PC-3 (cell line): ENCODE measurements around the gene TM9SF4. TPM values are rescaled to one million over a fixed set of nuclear protein-coding genes. Genes with fewer than 3 reads are reported as not detected.
"Not testable (repeated sequence)": the region's sequence is repeated elsewhere in the genome, so short reads cannot be mapped to it uniquely, and the experiment has no call there.

Experiments used
- ATAC-seq: fragments of 200-7000 bp; cut with Tn5 transposase; 2 replicates; pipeline ENCODE4 v1.9.1; 2020; ENCODE audit warnings: mild to moderate bottlenecking, moderate library complexity
- BruUV-seq: library from RNA; stranded (reverse); fragments of 400-500 nt; replicated peaks from 2 replicates; lab custom pipeline; 2021; lab: Mats Ljungman, UMichigan
- CTCF ChIA-PET: fragments of 300-600 bp; sonication (Branson Sonifier 250); formaldehyde crosslinking; loops from one replicate; lab custom pipeline; 2022; ENCODE audit warnings: antibody characterized with exemption; lab: Charles Lee
- POLR2A ChIA-PET: fragments of 300-600 bp; sonication (Branson Sonifier 250); formaldehyde crosslinking; loops from one replicate; lab custom pipeline; 2022; ENCODE audit warnings: antibody characterized with exemption; ENCODE audit not compliant: unreplicated experiment; lab: Charles Lee
- DNase-seq: peaks from one replicate; pipeline ENCODE4 v3.0.0-alpha.2; 2015
- H2AFZ ChIP-seq: fragments of 300-600 bp; sonication (generic); 2 replicates; pipeline ENCODE4 v1.6.0; 2016; ENCODE audit warnings: antibody characterized with exemption, low read length
- H3F3A ChIP-seq: fragments of 300-600 bp; sonication (generic); one replicate; pipeline ENCODE4 v1.6.0; 2017; ENCODE audit warnings: antibody characterized with exemption, low read length, control low read depth, mild to moderate bottlenecking; ENCODE audit not compliant: unreplicated experiment
- H3K27ac ChIP-seq: fragments of 300-600 bp; sonication (generic); 2 replicates; pipeline ENCODE4 v1.5.1; 2016; ENCODE audit warnings: mild to moderate bottlenecking, low read length
- H3K27me3 ChIP-seq: fragments of 300-600 bp; sonication (generic); 2 replicates; pipeline ENCODE4 v1.6.1; 2016; ENCODE audit warnings: low read length, mixed read lengths
- H3K36me3 ChIP-seq: fragments of 300-600 bp; sonication (generic); 2 replicates; pipeline ENCODE4 v1.6.1; 2016; ENCODE audit warnings: low read depth, mixed run types, low read length, mixed read lengths
- H3K4me1 ChIP-seq: fragments of 300-600 bp; sonication (generic); 2 replicates; pipeline ENCODE4 v1.5.1; 2016; ENCODE audit warnings: low read length; ENCODE audit not compliant: insufficient read depth
- H3K4me2 ChIP-seq: fragments of 300-600 bp; sonication (generic); 2 replicates; pipeline ENCODE4 v1.6.0; 2016; ENCODE audit warnings: low read length
- H3K4me3 ChIP-seq: fragments of 300-600 bp; sonication (generic); 2 replicates; pipeline ENCODE4 v1.5.1; 2016; ENCODE audit warnings: mild to moderate bottlenecking, low read length, mixed read lengths
- H3K79me2 ChIP-seq: fragments of 300-600 bp; sonication (generic); 2 replicates; pipeline ENCODE4 v1.6.1; 2017; ENCODE audit warnings: low read length, mixed read lengths
- H3K9ac ChIP-seq: fragments of 300-600 bp; sonication (generic); 2 replicates; pipeline ENCODE4 v1.6.0; 2016; ENCODE audit warnings: mild to moderate bottlenecking, low read length
- H3K9me2 ChIP-seq: fragments of 300-600 bp; sonication (generic); replicated peaks from 2 replicates; pipeline ENCODE4 v1.6.1; 2016; ENCODE audit warnings: mixed run types, low read length, mixed read lengths
- H3K9me3 ChIP-seq: fragments of 300-600 bp; sonication (generic); 2 replicates; pipeline ENCODE4 v1.6.1; 2016; ENCODE audit warnings: low read length, mixed read lengths
- H4K20me1 ChIP-seq: fragments of 300-600 bp; sonication (generic); 2 replicates; pipeline ENCODE4 v1.6.1; 2016; ENCODE audit warnings: low read length, mixed read lengths
- EZH2 ChIP-seq: fragments of 300-600 bp; sonication (generic); IDR thresholded peaks from one replicate; pipeline ENCODE4 v1.6.1; 2017; ENCODE audit warnings: antibody characterized with exemption, mild to moderate bottlenecking, low read length; ENCODE audit not compliant: unreplicated experiment
- EZH2phosphoT487 ChIP-seq: fragments of 300-600 bp; sonication (generic); IDR thresholded peaks from 2 replicates; pipeline ENCODE4 v1.6.1; 2018; ENCODE audit warnings: mild to moderate bottlenecking, antibody characterized with exemption, low read length, borderline replicate concordance
- intact Hi-C: fragments of 100-400 bp; cut with micrococcal nuclease; formaldehyde crosslinking; loops from 2 replicates; pipeline ENCODE4 v1.9.0; 2023
- total RNA-seq: library from RNA; depleted of rRNA; stranded (reverse); fragments of >200 nt; gene quantifications from 2 replicates; pipeline ENCODE4 v1.2.3, GENCODE V29; 2014
- TF ChIP-seq, protein P1 (sequence below): fragments of 300-600 bp; sonication (generic); conservative IDR thresholded peaks from 2 replicates; pipeline ENCODE4 v1.5.1; 2017; ENCODE audit warnings: antibody characterized with exemption, low read depth, mild to moderate bottlenecking, low read length

Gene TM9SF4
- total RNA-seq, 1 experiment from 2014 or later, result 32.6 TPM

DNA sequence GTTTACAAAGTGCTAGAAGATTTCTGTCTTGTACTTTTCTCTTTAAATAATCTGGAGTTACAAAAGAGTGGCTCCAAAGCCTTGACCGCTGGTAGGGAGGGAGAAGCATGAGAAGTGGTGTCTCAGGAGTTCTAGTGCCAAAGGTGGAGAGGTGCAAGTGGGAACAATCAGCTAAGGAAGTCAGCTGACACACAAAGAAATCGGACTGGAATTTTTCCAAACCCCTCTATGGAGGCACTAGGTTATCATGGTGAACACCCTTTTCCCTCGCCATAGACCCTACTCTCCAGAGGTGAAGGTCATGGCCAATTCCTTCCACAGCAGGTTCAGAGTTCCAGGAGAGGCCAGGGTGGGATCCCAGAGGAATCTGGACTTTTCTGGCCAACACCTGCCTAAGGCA lies 83.2 kb downstream of the TM9SF4 start:
- H3K4me3 ChIP-seq, result no peak overlapping the region
- peaks cover 18% of the 10 kb centered on the region for H3K36me3 ChIP-seq
- no peaks in the 10 kb centered on the region for H3K9me3 ChIP-seq
- no peaks in the 10 kb centered on the region for H4K20me1 ChIP-seq
- no peak for TF ChIP-seq EZH2phosphoT487
- no peak for TF ChIP-seq EZH2
- TF ChIP-seq, protein P1, sequence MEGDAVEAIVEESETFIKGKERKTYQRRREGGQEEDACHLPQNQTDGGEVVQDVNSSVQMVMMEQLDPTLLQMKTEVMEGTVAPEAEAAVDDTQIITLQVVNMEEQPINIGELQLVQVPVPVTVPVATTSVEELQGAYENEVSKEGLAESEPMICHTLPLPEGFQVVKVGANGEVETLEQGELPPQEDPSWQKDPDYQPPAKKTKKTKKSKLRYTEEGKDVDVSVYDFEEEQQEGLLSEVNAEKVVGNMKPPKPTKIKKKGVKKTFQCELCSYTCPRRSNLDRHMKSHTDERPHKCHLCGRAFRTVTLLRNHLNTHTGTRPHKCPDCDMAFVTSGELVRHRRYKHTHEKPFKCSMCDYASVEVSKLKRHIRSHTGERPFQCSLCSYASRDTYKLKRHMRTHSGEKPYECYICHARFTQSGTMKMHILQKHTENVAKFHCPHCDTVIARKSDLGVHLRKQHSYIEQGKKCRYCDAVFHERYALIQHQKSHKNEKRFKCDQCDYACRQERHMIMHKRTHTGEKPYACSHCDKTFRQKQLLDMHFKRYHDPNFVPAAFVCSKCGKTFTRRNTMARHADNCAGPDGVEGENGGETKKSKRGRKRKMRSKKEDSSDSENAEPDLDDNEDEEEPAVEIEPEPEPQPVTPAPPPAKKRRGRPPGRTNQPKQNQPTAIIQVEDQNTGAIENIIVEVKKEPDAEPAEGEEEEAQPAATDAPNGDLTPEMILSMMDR, result no peak
- no peaks in the 10 kb centered on the region for H3K27me3 ChIP-seq
- no peak overlapping the region for H3K4me2 ChIP-seq
- ATAC-seq (no peak), DNase-seq (no peak)
- no peak overlapping the region for H3K9ac ChIP-seq
- H3K79me2 ChIP-seq, result no peaks in the 10 kb centered on the region
- POLR2A ChIA-PET, result no interaction called here
- H3K9me2 ChIP-seq, result no peaks in the 10 kb centered on the region
- no TSS peak for BruUV-seq
- CTCF ChIA-PET, result no interaction called here
- no peak overlapping the region for H2AFZ ChIP-seq
- H3F3A ChIP-seq, result no peaks in the 10 kb centered on the region
- peaks cover 7% of the 10 kb centered on the region for H3K4me1 ChIP-seq
- intact Hi-C loops, result no loop called here
- no peak overlapping the region for H3K27ac ChIP-seq

DNA sequence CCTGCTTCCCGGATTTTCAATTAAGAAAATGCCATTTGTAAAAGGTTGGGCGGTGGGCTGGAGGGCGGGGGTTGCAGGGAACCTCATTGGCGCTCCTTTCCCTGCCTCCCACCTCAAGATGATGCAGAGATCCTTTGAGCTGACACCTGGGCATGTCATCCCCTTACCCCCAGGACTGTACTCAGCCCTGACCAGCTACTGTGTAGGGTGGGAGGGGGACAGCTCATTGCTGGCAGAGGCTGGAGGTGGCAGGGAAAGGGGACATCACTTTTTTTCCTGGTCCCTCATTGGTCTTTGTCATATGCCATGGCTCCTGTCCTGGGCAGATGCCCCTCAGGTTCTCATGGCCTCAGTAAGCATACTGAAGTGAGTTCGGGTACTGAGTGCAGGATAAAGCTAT lies 83.8 kb downstream of the TM9SF4 start:
- H3K9me2 ChIP-seq, H3F3A ChIP-seq, H3K4me3 ChIP-seq, H3K79me2 ChIP-seq, H2AFZ ChIP-seq, H3K9ac ChIP-seq, H3K4me1 ChIP-seq, ATAC-seq, H3K27me3 ChIP-seq, intact Hi-C loops, H3K27ac ChIP-seq, POLR2A ChIA-PET, H4K20me1 ChIP-seq, H3K4me2 ChIP-seq, CTCF ChIA-PET, H3K9me3 ChIP-seq, DNase-seq, BruUV-seq: not testable (repeated sequence)
- H3K36me3 ChIP-seq, result peaks cover 22% of the 10 kb centered on the region

DNA sequence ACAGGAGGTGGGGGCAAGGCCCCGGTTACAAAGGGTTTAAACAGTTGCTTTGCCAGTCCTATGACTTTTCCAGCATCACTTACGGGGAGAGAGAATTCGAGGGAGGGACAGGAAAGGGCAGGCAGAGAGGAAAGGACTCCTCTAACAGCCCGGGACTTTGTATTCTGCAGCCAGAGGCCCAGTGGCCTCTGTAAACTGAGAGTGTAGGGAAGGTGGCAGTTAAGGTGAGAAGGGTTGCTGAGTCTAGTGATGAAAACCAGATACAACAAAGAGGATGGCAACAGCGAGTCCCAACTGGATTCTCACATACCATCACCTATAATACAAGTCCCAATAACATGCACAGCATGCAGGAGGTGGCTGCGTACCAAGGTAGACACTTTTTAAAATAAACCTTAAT lies 84.5 kb downstream of the TM9SF4 start:
- Histone ChIP-seq H3K27ac (no peak overlapping the region), H2AFZ (no peak overlapping the region), H3K9me3 (no peaks in the 10 kb centered on the region), H3K36me3 (peaks cover 24% of the 10 kb centered on the region), H3K4me1 (peaks cover 7% of the 10 kb centered on the region), H3K79me2 (peaks cover 2% of the 10 kb centered on the region; the same call in 1 of the 2 replicates), H3K27me3 (no peaks in the 10 kb centered on the region), H3K4me2 (no peak overlapping the region), H3K9ac (no peak overlapping the region), H3K4me3 (no peak overlapping the region), H4K20me1 (no peaks in the 10 kb centered on the region), H3F3A (no peaks in the 10 kb centered on the region), H3K9me2 (no peaks in the 10 kb centered on the region)
- TF ChIP-seq EZH2 (no peak), EZH2phosphoT487 (no peak)
- TF ChIP-seq, protein P1, result no peak
- ATAC-seq (no peak), DNase-seq (no peak)
- ChIA-PET POLR2A (no interaction called here), CTCF (no interaction called here)
- BruUV-seq, result no TSS peak
- intact Hi-C loops, result no loop called here
